Activated CD4-positive, alpha-beta T cell treated with anti-CD3 and anti-CD28 coated beads, Interleukin-2, amount 10 ng/mL, durations not matched to agents 7 days and 5 days (primary cell): ENCODE measurements around the gene ABCC1. TPM values are rescaled to one million over a fixed set of nuclear protein-coding genes. Genes with fewer than 3 reads are reported as not detected.
"Not testable (repeated sequence)": the region's sequence is repeated elsewhere in the genome, so short reads cannot be mapped to it uniquely, and the experiment has no call there.

ENCODE experiments used
- CTCF ChIA-PET: fragments of 350-600 bp; sonication (Branson Sonifier 250); formaldehyde crosslinking; loops from one replicate; lab custom pipeline; 2021; ENCODE audit warnings: antibody characterized with exemption; lab: Charles Lee
- POLR2A ChIA-PET: fragments of 350-600 bp; sonication (Branson Sonifier 250); formaldehyde crosslinking; loops from one replicate; lab custom pipeline; 2021; ENCODE audit warnings: antibody characterized with exemption; lab: Charles Lee
- DNase-seq: peaks from one replicate; pipeline ENCODE4 v3.0.0-alpha.2; 2020
- H3K27ac Mint-ChIP-seq: one replicate; pipeline ENCODE4 v1.8.0; 2021; ENCODE audit warnings: mild to moderate bottlenecking, moderate library complexity, mixed read lengths
- H3K27me3 Mint-ChIP-seq: one replicate; pipeline ENCODE4 v1.8.0; 2021; ENCODE audit warnings: mixed read lengths
- H3K36me3 Mint-ChIP-seq: one replicate; pipeline ENCODE4 v1.8.0; 2021; ENCODE audit warnings: low read depth, mixed read lengths
- H3K4me1 Mint-ChIP-seq: one replicate; pipeline ENCODE4 v1.8.0; 2021; ENCODE audit warnings: mixed read lengths
- H3K4me3 Mint-ChIP-seq: one replicate; pipeline ENCODE4 v1.8.0; 2021; ENCODE audit warnings: mild to moderate bottlenecking, moderate library complexity, mixed read lengths
- H3K9me3 Mint-ChIP-seq: one replicate; pipeline ENCODE4 v1.8.0; 2021; ENCODE audit warnings: mixed read lengths
- total RNA-seq, 2 experiments: library from RNA; stranded (reverse); gene quantifications; one replicate each; pipeline ENCODE4 v1.2.3, GENCODE V29; 2021

The ABCC1 gene
- total RNA-seq, 2 experiments from 2014 or later = 51.7 to 55.2 TPM

DNA sequence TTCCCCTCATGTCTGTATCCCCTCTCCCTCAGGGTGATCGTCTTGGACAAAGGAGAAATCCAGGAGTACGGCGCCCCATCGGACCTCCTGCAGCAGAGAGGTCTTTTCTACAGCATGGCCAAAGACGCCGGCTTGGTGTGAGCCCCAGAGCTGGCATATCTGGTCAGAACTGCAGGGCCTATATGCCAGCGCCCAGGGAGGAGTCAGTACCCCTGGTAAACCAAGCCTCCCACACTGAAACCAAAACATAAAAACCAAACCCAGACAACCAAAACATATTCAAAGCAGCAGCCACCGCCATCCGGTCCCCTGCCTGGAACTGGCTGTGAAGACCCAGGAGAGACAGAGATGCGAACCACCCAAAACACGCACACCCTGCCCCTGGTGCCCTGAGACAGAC is 191.7 kb downstream of the ABCC1 start:
- Mint-ChIP-seq H3K4me3 (no peak overlapping the region), H3K27me3 (no peaks in the 10 kb centered on the region), H3K4me1 (no peaks in the 10 kb centered on the region), H3K9me3 (no peaks in the 10 kb centered on the region), H3K27ac (peak overlapping the region; percentile 5), H3K36me3 (peaks cover 40% of the 10 kb centered on the region)
- ChIA-PET CTCF (no interaction called here), POLR2A (no interaction called here)
- no peak for DNase-seq

DNA sequence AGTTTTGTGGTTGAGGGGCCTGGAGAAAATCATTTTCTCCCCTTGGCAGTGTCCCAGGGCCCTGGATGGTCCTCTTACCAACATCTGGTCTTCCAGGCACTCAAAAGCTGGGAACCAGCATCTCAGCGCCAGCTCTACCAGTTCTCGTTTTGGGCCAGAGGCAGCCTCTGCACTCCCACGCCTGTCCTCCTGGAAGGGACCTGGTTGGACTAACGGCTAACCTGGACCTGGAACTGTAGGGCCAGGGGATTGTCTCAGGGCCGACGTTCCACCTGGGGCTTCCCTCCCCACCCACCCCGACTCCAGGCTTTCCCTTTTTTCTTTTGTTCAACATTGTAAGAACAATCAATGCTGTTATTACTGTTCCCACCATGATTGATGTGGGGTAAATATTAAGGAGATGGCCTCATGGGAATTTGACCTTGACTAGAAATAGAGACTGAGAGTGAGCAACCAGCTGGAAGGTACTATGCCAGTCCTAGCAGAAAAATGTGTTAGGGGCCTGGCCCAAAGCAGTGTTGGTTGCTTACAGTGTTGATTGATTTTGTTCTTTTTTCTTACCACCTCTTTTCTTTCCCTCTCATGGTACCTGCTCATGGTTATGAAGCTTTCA is 192.5 kb downstream of the ABCC1 start:
- no peaks in the 10 kb centered on the region for H3K4me1 Mint-ChIP-seq
- peaks cover 40% of the 10 kb centered on the region for H3K36me3 Mint-ChIP-seq
- no peaks in the 10 kb centered on the region for H3K27me3 Mint-ChIP-seq
- ChIA-PET CTCF (no interaction called here), POLR2A (no interaction called here)
- no peaks in the 10 kb centered on the region for H3K9me3 Mint-ChIP-seq
- no peak overlapping the region for H3K4me3 Mint-ChIP-seq
- no peak for DNase-seq
- H3K27ac Mint-ChIP-seq = no peak overlapping the region

DNA sequence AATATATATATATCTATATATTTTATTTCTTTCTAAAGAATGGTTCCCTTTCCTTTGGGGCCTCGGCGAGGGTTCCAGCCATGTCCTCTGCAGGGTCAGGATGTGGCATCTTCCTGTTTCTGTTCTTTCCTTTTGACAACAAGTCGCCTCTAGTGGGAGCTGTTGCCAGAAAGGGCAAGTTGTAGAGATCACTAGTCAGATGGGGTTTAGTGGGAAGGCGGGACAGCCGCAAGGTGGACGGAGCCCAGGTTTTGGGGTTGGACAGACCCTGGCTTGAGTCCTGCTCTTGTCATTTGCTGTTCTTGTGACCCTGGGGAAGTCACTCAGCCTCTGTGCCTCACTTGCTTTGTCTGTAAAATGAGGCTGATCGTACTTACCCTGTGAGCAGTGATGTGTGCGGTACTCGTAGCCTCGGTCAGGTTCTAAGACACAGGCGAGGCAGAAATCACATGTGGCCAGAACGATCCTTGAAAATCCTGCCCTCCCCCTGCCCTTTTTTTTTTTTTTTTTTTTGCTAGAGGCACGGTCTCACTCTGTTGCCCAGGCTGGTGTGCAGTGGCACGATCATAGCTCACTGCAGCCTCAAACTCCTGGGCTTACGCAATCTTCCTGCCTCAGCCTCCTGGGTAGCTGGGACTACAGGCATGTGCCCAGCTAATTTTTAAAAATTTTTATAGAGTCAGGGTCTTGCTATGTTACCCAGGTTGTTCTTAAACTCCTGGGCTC is 193.8 kb downstream of the ABCC1 start:
- no peak overlapping the region for H3K27ac Mint-ChIP-seq
- no peak overlapping the region for H3K4me3 Mint-ChIP-seq
- DNase-seq = peak; percentile 39
- H3K4me1 Mint-ChIP-seq = no peaks in the 10 kb centered on the region
- no peaks in the 10 kb centered on the region for H3K27me3 Mint-ChIP-seq
- ChIA-PET POLR2A (no interaction called here), CTCF (interaction anchor here (0.7 to 1.2 kb wide), 2 partner anchors 21 to 23 kb away, joined by 3 read pairs; no protein-coding TSS in a partner anchor)
- H3K9me3 Mint-ChIP-seq = no peaks in the 10 kb centered on the region
- peaks cover 36% of the 10 kb centered on the region for H3K36me3 Mint-ChIP-seq

DNA sequence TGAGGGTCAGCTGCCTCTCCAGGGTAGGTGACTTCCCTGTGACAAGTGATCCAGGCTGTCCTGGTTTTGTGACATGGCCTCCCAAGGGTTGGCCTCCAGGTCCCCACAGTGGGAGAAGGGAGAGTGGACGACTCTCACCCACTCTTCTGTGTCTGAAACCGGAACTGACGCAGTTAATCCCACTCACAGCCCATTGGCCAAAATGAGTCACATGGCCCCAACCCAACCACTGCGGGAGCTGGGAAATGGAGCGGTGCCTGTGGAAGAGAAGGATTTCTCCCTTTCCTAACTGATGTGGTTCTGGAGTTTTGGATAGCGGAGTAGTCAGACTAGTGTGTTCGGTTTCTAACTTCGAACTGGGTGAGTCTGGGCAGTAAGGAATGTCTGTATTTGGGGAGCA is 194.5 kb downstream of the ABCC1 start:
- no peaks in the 10 kb centered on the region for H3K4me1 Mint-ChIP-seq
- no peak overlapping the region for H3K4me3 Mint-ChIP-seq
- no peak overlapping the region for H3K27ac Mint-ChIP-seq
- ChIA-PET POLR2A (no interaction called here), CTCF (interaction anchor here (0.6 to 1.2 kb wide), 2 partner anchors 21 to 1232 kb away, joined by 3 read pairs; no protein-coding TSS in a partner anchor)
- H3K36me3 Mint-ChIP-seq = peaks cover 30% of the 10 kb centered on the region
- no peaks in the 10 kb centered on the region for H3K27me3 Mint-ChIP-seq
- no peaks in the 10 kb centered on the region for H3K9me3 Mint-ChIP-seq
- no peak for DNase-seq

DNA sequence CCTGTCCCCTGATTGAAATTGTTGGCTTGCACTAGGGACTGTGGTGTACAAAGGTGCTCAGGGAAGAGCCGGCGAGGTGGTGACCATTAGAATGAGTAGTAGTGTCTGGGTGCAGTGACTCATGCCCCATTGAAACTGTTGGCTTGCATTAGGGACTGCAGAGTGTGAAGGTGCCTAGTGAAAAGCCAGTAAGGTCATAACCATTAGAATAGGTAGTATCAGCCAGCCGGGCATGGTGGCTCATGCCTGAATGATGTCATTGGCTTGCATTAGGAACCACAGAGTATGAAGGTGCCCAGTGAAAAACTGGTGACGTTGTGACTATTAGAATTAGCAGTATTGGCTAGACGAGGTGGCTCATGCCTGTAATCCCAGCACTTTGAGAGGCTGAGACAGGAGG is 195.0 kb downstream of the ABCC1 start:
- Mint-ChIP-seq H3K36me3 (peaks cover 29% of the 10 kb centered on the region), H3K27me3 (no peaks in the 10 kb centered on the region), H3K4me1 (no peaks in the 10 kb centered on the region), H3K4me3 (no peak overlapping the region), H3K9me3 (no peaks in the 10 kb centered on the region), H3K27ac (no peak overlapping the region)
- DNase-seq = no peak
- ChIA-PET POLR2A (no interaction called here), CTCF (interaction anchor here (0.6 to 1.2 kb wide), 2 partner anchors 22 to 1231 kb away, joined by 3 read pairs; no protein-coding TSS in a partner anchor)

DNA sequence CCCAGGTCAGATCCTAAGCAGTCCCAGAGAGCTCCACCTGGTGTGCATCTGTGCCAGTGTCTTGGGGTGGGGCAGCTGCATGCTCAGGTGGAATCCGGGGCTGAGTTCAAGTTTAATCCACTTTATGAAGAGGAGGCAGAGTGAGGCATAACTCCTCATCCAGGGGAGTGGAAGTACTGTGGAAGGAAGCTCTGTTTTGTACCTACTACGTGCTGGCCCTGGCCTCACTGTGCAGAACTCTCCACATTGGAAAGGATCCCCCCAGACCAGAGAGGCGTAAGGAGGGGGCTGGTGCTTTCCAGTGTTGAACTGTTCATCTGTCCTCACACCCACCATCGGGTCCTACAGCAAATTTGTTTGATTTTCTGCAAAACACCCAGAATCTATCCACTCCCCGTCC is 195.9 kb downstream of the ABCC1 start:
- CTCF ChIA-PET = no interaction called here
- POLR2A ChIA-PET = no interaction called here
- no peak for DNase-seq
- H3K4me3 Mint-ChIP-seq = no peak overlapping the region
- no peak overlapping the region for H3K27ac Mint-ChIP-seq
- H3K36me3 Mint-ChIP-seq = peaks cover 23% of the 10 kb centered on the region
- H3K4me1 Mint-ChIP-seq = no peaks in the 10 kb centered on the region
- H3K9me3 Mint-ChIP-seq = no peaks in the 10 kb centered on the region
- H3K27me3 Mint-ChIP-seq = no peaks in the 10 kb centered on the region

DNA sequence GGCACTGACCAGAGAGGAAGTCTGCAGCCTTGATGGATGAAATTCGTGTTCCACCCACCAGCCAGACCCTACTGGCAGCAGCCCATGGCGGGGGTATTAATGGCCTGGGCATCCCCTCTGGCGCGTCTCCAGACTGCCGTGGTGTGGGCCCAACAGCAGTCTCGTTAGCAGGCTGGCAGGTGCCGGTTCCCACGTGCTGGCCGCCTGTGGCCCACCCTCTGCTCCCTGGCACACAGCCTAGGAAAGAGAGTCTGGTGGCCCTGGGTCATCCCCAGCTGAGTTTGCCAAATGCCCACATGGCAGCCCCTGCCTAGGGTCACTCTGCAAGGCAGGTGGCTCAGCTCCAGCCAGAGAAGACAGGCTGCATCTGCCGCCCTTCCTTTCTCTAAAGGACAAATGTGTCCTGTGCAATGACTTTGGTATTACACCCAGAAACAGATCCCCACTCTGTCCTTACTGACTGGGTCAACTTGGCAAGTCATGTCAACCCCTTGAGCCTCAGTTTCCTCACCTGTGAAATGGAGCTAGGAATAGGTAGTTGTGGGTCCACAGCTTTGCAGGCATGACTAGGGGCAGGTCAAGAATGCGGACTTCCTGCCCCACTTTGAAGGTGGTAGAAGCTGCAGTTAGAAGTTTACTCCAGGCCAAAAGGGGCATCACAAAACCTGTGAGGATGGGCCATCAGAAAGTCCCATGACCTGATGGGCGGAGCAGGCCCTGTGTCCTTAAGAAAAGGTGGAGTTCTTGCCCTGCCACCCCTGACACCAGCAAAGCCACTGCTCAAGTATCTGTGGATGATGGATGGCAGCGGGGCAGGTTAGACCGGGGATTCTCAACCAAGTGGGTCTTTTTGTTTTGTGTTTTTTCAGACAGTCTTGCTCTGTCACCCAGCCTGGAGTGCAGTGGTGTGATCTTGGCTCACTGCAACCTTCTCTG is 197.2 kb downstream of the ABCC1 start:
- ChIA-PET CTCF (interaction anchor here (0.6 kb wide), 1 partner anchor 123 kb away, joined by 3 read pairs; no protein-coding TSS in a partner anchor), POLR2A (no interaction called here)
- Mint-ChIP-seq H3K36me3 (peaks cover 15% of the 10 kb centered on the region), H3K27ac (no peak overlapping the region), H3K9me3 (no peaks in the 10 kb centered on the region), H3K4me3 (no peak overlapping the region), H3K27me3 (no peaks in the 10 kb centered on the region), H3K4me1 (no peaks in the 10 kb centered on the region)
- no peak for DNase-seq

DNA sequence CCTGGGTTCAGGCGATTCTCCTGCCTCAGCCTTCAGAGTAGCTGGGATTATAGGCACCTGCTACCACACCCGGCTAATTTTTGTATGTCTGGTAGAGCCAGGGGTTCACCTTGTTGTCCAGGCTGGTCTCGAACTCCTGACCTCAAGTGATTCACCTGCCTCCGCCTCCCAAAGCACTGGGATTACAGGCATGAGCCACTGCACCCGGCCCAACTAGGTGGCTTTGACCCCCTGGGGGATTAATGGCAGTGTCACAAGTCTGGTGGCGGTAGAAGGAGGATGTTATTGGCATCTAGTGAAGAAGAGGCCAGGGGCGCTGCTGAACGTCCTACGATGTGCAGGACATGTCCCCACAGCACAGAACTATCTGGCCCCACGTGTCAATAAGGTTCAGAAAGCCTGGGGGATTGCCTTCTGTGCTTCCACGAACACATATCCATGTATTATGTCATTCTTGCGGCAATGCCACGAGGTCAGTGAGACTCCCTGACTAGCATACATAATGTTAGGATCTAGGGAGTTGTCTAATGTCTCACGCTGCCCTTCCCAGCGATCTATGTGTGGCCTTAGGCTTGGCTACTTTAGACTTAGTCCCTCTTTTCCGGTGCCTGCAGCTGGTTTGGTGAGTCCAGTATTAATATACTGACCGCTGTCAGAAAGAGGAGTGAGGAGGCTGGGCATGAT is 198.0 kb downstream of the ABCC1 start:
- Mint-ChIP-seq H3K36me3 (peaks cover 12% of the 10 kb centered on the region), H3K27ac (peak overlapping the region; percentile 13)
- POLR2A ChIA-PET = no interaction called here

DNA sequence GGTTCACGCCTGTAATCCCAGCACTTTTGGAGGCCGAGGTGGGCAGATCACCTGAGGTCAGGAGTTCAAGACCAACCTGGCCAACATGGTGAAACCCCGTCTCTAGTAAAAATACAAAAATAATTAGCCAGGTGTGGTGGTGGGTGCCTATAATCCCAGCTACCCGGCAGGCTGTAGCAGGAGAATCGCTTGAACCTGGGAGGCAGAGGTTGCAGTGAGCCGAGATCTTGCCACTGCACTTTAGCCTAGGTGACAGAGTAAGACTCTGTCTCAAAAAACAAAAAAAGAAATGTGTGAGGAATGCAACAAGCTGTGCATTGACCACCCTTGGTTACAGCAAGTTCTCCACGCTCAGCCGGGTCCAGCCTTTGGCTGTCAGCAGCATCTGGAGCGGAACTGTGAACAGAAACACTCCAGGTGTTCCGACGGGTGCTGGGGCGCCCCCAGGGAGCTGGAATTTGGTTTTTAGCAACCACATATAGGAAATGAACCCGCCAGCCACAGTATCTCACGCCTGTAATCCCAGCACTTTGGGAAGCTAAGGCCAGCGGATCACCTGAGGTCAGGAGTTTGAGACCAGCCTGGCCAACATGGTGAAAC is 198.7 kb downstream of the ABCC1 start:
- H3K4me3 Mint-ChIP-seq, POLR2A ChIA-PET, H3K27me3 Mint-ChIP-seq, H3K9me3 Mint-ChIP-seq, H3K36me3 Mint-ChIP-seq, H3K27ac Mint-ChIP-seq, CTCF ChIA-PET, H3K4me1 Mint-ChIP-seq, DNase-seq: not testable (repeated sequence)

More for the DNA sequence above, 198.0 kb downstream of the ABCC1 start:
- Mint-ChIP-seq H3K27me3 (no peaks in the 10 kb centered on the region), H3K4me3 (no peak overlapping the region), H3K4me1 (no peaks in the 10 kb centered on the region), H3K9me3 (no peaks in the 10 kb centered on the region)
- DNase-seq = no peak
- CTCF ChIA-PET = interaction anchor here (0.6 kb wide), 1 partner anchor 123 kb away, joined by 3 read pairs; no protein-coding TSS in a partner anchor

DNA sequence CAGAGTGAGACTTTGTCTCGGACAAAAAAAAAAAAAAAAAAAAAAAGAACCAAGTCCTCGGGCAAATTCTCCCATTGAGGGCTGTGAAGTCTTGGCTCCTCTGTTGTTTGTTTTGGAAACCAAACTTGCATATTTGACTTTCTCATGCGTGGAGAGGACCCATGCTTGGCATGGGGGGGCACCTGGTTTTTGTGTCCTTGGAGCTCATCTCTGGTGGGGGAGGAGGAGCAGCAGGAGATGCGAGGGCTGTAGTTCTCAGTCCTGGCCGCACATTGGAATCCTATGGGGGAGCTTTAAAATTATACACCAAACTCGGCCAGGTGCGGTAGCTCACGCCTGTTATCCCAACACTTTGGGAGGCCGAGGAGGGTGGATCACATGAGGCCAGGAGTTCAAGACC is 199.3 kb downstream of the ABCC1 start:
- ChIA-PET CTCF (interaction anchor here (0.6 kb wide), 1 partner anchor 28 kb away, joined by 3 read pairs; no protein-coding TSS in a partner anchor), POLR2A (no interaction called here)
- Mint-ChIP-seq H3K9me3 (no peaks in the 10 kb centered on the region), H3K36me3 (peaks cover 5% of the 10 kb centered on the region), H3K27me3 (no peaks in the 10 kb centered on the region), H3K4me3 (no peak overlapping the region), H3K4me1 (no peaks in the 10 kb centered on the region), H3K27ac (no peak overlapping the region)
- DNase-seq = no peak

DNA sequence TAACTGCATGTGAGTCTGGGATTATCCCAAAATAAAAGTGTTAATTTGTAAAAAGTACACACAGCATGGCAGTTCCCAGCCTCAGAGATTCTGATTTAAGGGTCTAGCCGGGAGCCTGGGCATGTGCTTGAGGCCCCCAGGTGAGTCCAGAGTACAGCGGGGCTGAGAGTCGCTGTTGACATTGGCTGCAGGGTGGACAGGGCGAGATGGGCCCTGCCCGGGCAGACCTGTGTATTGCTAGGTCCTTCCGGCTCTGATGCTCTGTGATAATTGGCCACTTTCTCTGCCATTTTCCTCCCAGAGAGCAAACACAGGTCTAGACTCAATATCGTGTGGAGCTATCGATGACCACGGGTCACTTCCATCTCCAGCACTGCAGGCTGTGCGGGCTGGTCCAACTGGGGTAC is 200.3 kb downstream of the ABCC1 start:
- no peak for DNase-seq
- H3K27me3 Mint-ChIP-seq = no peaks in the 10 kb centered on the region
- H3K9me3 Mint-ChIP-seq = no peaks in the 10 kb centered on the region
- ChIA-PET CTCF (no interaction called here), POLR2A (no interaction called here)
- H3K4me3 Mint-ChIP-seq = no peak overlapping the region
- H3K36me3 Mint-ChIP-seq = no peaks in the 10 kb centered on the region
- no peak overlapping the region for H3K27ac Mint-ChIP-seq
- no peaks in the 10 kb centered on the region for H3K4me1 Mint-ChIP-seq
